GM18519 (cell line): Measurements from ENCODE around the gene NBPF11.
"Not testable (repeated sequence)": the region's sequence is repeated elsewhere in the genome, so short reads cannot be mapped to it uniquely, and the experiment has no call there.

Source experiments
- ATAC-seq: cut with Tn5 transposase; IDR thresholded peaks from one replicate; pipeline ENCODE4 v1.9.1; 2021; ENCODE audit warnings: mild to moderate bottlenecking, moderate library complexity; ENCODE audit not compliant: unreplicated experiment, low FRiP score

The NBPF11 gene

DNA sequence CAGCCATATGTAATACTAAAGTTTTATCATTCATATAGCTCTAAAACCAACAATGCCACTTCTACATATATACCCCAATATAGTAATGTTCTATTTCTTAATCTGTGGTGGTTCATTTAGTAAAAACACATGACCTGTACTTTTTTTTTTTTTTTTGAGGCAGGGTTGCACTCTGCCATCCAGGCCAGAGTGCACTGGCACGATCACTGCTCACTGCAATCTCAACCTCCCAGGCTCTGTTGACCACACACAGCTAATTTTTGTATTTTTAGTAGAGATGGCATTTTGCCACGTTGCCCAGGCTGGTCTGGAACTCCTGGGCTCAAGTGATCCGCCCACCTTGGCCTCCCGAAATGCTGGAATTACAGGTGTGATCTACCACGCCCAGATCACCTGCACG, 2.1 kb downstream of the NBPF11 start:
- not testable (repeated sequence) for ATAC-seq

GRCh38 chr1:148149050-148149815, 2.8 kb downstream of the NBPF11 start:
- ATAC-seq = not testable (repeated sequence)

DNA sequence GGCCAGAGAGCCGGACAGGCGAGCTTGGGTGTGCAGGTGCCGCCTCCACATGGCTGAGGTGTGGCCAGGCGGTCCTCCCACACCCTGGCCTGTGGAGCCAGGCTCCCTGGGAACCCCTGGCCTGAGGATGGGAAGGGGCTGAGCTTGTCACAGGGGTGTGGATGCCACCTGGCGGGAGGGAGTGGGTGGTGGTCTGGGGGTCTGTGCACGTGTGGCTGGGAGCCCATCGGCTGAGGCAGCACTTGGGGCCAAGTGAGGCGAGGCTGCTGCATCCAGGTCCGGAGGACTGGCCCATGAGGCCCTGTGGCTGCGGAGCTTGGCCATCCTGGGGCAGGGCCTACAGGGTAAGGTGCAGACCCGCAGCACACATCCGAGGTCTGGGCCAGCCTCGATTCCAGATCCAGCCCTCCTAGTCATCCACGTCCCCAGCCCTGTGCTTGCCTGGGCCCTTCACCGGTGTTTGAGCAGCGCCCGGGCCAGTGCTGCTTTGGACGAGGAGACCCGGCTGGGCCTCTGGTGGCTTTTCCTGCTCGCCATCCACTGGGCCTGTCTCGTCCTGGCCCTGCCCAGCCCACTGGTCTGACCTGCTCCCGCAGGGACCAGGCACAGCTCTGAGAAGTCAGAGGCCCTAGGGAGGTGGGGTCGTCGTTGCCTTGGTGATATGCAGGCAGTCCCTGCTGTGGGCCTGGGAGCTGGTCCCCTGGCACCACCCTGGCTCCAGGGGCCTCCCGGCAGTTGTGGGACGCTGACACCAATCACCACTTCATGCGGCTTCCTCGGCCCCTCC, 4.8 kb downstream of the NBPF11 start:
- not testable (repeated sequence) for ATAC-seq

DNA sequence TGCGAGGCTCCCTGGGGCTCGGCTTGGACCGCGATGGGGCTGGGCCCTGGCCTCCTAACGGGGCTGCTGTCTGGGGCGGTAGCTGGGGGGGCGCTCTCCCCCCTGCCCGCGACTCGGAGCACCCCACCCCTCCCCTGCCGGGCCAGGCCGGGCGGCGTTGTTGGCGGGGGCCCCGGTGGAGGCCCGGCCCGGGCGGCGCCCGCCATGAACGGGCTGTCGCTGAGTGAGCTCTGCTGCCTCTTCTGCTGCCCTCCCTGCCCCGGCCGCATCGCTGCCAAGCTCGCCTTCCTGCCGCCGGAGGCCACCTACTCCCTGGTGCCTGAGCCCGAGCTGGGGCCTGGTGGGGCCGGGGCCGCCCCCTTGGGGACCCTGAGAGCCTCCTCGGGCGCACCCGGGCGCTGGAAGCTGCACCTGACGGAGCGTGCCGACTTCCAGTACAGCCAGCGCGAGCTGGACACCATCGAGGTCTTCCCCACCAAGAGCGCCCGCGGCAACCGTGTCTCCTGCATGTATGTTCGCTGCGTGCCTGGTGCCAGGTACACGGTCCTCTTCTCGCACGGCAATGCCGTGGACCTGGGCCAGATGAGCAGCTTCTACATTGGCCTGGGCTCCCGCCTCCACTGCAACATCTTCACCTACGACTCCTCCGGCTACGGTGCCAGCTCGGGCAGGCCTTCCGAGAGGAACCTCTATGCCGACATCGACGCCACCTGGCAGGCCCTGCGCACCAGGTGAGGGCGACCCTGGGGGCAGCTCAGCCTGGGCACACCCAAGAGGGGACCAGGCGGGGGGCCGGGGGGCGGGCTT, 5.7 kb downstream of the NBPF11 start:
- ATAC-seq = not testable (repeated sequence)

- ATAC-seq = not testable (repeated sequence)
Observed at GRCh38 chr1:148143223-148143622, 8.9 kb downstream of the NBPF11 start.

- ATAC-seq = not testable (repeated sequence)
Observed at GRCh38 chr1:148141936-148142335, 10.1 kb downstream of the NBPF11 start.

DNA sequence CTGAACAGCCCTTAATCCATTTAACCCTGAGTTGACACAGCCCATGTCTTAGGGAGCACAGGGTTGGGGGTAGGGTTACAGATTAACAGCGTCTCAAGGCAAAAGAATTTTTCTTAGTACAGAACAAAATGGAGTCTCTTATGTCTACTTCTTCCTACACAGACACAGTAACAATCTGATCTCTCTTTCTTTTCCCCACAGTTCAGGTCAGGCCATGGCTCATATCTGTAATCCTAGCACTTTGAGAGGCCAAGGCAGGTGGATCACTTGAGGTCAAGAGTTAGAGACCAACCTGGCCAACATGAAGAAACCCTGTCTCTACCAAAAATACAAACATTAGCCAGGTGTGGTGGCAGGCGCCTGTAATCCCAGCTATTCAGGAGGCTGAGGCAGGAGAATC, 13.5 kb downstream of the NBPF11 start:
- not testable (repeated sequence) for ATAC-seq

GRCh38 chr1:148122341-148122740, 29.7 kb downstream of the NBPF11 start:
- ATAC-seq = not testable (repeated sequence)

GRCh38 chr1:148120395-148120794, 31.7 kb downstream of the NBPF11 start:
- not testable (repeated sequence) for ATAC-seq

GRCh38 chr1:148095732-148096131, 56.3 kb downstream of the NBPF11 start:
- ATAC-seq = not testable (repeated sequence)

- ATAC-seq = not testable (repeated sequence)
Observed at GRCh38 chr1:148086196-148086595, 65.9 kb downstream of the NBPF11 start.

GRCh38 chr1:148081205-148081604, 70.9 kb downstream of the NBPF11 start:
- ATAC-seq = not testable (repeated sequence)

DNA sequence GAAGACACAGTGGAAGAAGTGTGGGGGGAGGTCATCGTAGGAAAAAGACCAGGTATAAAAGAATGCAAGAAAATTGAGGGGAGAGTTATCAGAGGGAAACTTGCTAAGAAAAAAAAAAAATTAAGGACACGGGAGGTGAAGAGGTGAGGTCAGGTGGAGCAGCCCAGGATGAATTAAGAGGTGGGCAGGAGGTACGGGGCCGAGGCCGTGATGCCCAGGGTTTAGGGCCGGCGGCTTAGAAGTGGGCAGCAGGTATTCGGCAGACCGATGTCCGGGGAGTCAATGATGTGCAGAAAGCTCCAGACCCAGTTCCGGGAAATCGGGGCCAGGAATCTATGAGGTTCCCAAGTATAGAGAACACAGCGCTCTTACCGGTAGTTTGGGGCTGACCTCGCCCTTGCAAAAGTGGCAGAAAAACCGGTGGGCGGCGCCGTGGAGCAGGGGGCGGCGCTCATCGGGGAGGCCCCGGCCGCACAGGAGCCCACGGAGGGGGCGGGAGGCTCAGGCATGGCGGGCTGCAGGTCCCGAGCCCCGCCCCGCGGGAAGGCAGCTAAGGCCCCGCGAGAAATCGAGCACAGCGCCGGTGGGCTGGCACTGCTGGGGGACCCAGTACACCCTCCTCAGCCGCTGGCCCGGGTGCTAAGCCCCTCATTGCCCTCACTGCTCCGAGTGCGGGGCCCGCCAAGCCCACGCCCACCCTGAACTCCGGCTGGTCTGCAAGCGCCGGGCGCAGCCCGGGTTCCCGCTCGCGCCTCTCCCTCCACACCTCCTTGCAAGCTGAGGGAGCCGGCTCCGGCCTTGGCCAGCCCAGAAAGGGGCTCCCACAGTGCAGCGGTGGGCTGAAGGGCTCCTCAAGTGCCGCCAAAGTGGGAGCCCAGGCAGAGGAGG, 73.2 kb downstream of the NBPF11 start:
- not testable (repeated sequence) for ATAC-seq

GRCh38 chr1:148078090-148078489, 74.0 kb downstream of the NBPF11 start:
- ATAC-seq = not testable (repeated sequence)

DNA sequence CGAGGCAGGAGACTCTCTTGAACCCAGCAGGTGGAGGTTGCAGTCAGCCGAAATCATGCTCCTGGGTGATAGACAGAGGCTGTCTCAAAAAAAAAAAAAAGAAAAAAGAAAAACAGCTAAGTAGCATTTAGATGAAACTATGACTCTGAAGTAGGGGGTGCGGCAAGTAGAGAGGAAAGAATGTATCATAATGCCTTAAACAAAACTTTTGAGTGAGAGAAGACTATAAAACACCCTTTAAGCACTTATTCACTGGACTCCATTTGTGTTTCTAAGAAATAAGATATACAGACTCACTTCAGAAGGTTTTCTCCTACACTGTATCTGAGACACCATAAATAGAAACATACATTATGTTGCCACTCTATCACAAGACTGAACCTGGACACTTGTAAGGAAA, 74.6 kb downstream of the NBPF11 start:
- ATAC-seq = not testable (repeated sequence)

- ATAC-seq = not testable (repeated sequence)
Observed at GRCh38 chr1:148073392-148073791, 78.7 kb downstream of the NBPF11 start.

- not testable (repeated sequence) for ATAC-seq
Observed at GRCh38 chr1:148068606-148069005, 83.5 kb downstream of the NBPF11 start.

DNA sequence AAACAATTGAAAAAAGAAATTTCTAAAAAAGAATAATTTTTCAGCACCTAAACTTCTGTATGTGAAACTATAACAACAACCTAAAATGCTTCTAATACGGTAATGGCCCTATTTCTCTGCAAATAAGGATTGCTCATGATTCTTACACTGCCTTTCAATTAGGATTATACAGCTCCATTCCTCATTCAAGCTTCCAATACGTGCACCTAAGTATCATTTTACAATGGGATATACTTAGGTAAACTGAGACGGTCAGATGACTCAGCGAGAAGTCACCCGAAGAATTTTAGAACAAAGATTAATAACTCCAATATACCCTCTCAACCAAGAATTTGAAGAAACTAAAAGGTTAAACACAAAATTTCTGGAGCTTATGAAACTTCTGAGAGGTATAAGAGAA, 83.9 kb downstream of the NBPF11 start:
- not testable (repeated sequence) for ATAC-seq

DNA sequence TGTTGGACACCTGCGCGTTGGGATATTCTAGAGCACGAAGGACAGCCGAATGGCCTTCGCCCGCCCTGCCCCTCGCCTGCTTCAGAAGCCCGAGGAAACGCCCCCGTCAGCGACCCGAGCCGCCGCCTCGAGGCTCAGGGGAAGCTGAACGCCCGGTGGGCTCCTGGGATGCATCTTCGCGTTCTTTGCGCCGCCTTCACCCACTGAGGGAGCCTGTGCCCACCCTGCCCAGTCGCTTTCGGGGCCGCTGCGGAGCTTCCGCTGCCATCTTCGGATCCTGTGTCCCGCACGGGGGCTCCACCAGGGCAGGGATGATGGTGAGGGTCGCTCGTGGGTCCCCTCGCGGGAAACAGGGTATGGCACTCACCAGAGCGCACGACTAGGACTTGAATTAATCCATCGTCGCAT, 91.8 kb downstream of the NBPF11 start:
- ATAC-seq = not testable (repeated sequence)

DNA sequence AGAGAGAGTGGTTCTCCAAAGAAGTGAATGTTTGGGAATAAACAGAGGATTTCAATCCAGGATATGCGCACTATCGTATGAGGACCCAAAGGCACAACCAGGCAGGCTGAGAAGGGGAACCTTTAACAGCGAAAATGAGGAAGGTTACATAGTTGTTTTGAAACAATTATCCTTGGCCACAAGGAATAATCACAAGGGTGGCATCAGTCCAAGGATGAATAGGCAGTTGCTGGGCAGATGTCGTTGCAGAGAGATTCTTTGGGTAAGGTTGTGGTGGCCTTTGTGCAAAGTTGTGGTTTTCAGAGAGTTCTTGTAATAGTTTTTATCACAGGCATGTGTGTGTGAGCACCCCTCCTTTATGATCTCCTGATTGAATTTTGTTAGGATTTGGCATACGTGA, 94.7 kb downstream of the NBPF11 start:
- not testable (repeated sequence) for ATAC-seq
